ENCODE results near the gene NIPAL1.

The NIPAL1 gene

DNA sequence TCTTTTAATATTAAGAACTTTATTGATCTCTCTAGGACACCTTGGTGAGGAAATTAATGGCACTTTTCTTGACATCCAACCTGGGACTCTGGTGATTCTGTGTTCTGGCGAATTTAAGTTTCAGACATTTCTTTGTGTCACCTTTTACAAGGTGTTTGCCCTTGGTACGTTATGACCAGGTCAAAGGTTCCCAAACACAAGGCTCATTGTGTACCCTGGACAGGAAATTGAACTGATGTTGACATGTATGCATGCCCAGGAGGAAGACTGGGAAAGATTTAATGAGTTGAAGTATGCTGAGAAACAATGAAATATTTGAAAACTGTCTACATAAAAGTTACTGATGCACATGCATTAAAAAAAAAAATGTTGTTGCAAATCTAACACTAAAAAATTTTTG is 22.1 kb downstream of the NIPAL1 start:
- TF ChIP-seq, protein P1, sequence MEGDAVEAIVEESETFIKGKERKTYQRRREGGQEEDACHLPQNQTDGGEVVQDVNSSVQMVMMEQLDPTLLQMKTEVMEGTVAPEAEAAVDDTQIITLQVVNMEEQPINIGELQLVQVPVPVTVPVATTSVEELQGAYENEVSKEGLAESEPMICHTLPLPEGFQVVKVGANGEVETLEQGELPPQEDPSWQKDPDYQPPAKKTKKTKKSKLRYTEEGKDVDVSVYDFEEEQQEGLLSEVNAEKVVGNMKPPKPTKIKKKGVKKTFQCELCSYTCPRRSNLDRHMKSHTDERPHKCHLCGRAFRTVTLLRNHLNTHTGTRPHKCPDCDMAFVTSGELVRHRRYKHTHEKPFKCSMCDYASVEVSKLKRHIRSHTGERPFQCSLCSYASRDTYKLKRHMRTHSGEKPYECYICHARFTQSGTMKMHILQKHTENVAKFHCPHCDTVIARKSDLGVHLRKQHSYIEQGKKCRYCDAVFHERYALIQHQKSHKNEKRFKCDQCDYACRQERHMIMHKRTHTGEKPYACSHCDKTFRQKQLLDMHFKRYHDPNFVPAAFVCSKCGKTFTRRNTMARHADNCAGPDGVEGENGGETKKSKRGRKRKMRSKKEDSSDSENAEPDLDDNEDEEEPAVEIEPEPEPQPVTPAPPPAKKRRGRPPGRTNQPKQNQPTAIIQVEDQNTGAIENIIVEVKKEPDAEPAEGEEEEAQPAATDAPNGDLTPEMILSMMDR (conservative IDR thresholded peaks at IDR 0.05; ENCODE audit: low read depth): no peak
- H3K27ac ChIP-seq: no peak overlapping the region
- no peak for DNase-seq (ENCODE audit: low spot score)
- ChIA-PET CTCF (no interaction called here), POLR2A (ENCODE audit: low non-redundant PET) (no interaction called here)

DNA sequence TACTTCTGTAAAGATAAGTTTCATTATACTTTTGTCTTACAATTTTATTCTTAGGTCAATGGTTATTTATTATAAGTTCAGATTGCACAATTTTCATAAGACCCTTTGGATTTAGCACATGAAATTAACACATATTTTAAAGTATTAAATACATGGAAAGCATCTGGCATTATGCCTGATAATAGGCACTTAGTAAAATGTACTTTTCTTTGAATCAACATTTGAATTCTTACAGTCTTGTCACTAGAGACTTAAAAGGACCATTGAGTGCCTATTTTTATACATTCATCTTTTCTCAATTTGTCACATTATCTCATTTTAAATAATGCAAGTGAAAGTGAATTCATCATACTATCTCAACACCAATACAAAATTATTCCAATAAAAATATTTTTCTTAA is 23.0 kb downstream of the NIPAL1 start:
- POLR2A ChIA-PET (ENCODE audit: low non-redundant PET): no interaction called here
- DNase-seq (ENCODE audit: low spot score): no peak
- TF ChIP-seq, protein P1 (conservative IDR thresholded peaks at IDR 0.05; ENCODE audit: low read depth): no peak
- H3K27ac ChIP-seq: no peak overlapping the region
- CTCF ChIA-PET: no interaction called here

DNA sequence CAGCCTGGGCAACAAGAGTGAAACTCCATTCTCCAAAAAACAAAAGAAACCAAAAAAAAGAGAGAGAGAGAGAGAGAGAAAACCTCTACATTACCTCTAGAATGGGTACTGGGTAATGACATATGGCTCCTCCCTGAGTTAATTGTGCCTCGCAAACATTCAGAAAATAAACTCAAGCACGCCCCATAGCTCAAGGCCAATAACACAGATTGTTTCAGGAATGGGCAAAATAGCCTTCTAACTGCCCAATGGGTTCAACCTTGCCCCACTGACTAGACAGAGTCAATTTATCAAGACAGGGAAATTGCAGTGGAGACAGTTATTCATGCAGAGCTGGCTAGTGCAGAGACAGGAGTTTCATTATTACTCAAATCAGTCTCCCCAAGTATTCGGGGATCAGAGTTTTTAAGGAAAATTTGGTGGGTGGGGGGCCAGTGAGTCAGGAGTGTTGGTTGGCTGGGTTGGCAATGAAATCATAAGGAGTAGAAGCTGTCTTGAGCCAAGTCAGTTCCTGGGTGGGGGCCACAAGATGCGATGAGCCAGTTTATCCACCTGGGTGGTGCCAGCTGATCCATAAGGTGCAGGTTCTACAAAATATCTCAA is 25.1 kb downstream of the NIPAL1 start:
- POLR2A ChIA-PET (ENCODE audit: low non-redundant PET): no interaction called here
- CTCF ChIA-PET: interaction anchor here (0.7 kb wide), 1 partner anchor 44 kb away, joined by 3 read pairs; no protein-coding TSS in a partner anchor

DNA sequence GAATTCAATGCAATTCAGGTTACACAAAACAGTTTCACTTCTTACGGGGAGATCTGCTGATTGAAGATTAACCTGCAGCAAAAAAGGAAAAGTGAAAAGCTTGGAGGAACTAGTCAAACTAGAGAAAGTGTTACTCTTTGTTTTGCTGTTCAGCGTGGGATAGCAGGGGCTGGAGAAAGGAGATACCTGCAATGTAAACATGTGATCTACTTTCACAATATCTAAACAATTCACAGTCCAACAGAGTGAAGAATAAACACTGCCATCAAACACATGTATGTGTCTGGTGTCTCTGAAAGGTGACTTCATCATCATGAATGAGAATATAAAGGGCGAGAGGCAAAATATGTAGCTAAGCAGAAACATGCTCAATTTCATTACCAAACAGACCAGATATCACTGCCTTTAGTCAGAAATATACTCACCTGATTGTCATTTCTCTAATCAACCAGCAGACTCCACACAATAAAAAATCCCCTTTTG is 26.4 kb downstream of the NIPAL1 start:
- POLR2A ChIA-PET (ENCODE audit: low non-redundant PET): no interaction called here
- DNase-seq (ENCODE audit: low spot score): no peak
- H3K27ac ChIP-seq: no peak overlapping the region
- CTCF ChIA-PET: no interaction called here
- TF ChIP-seq, protein P1 (conservative IDR thresholded peaks at IDR 0.05; ENCODE audit: low read depth): no peak

More for the DNA sequence above, 25.1 kb downstream of the NIPAL1 start:
- H3K27ac ChIP-seq: no peak overlapping the region
- no peak for DNase-seq (ENCODE audit: low spot score)
- TF ChIP-seq, protein P1 (conservative IDR thresholded peaks at IDR 0.05; ENCODE audit: low read depth): no peak

DNA sequence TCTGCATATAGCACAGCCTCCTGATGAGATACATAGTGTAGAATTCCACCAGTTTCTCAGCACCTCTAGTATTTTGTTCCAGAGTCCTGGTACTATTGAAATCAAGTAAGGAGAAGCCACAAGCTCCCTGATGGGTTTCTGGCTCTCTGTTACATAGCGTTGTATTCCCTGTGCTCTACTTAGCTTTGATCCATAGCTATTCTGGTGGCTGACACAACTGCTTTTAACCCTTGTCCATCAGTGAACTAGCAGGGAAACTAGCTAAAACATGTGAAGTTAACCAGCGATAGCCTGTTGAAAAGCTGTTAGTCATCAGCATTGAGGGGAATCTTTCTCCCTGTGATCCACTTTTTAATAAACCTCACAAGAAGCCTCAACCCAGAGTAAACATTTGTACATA is 26.9 kb downstream of the NIPAL1 start:
- TF ChIP-seq, protein P1 (conservative IDR thresholded peaks at IDR 0.05; ENCODE audit: low read depth): no peak
- POLR2A ChIA-PET (ENCODE audit: low non-redundant PET): no interaction called here
- CTCF ChIA-PET: no interaction called here

DNA sequence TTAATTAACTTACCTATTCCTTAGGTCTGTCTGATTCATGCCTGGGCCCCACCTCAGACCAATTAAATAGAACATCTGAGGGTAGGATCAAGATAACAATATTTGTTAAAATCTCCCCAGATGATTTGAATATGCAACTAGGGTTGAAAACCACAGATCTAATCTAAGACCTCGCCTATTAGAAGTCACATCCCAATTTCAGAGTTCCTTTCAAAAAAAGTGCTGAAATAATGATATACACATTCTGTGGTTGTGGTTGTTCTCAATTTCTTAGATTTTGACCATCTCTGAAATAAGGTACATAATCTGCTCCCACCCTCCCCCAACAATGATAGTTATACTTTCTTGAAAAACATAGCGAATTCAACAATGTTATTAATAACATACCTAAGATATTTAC is 27.7 kb downstream of the NIPAL1 start:
- CTCF ChIA-PET: interaction anchor here (0.6 kb wide), 1 partner anchor 28 kb away, joined by 4 read pairs; no protein-coding TSS in a partner anchor
- DNase-seq (ENCODE audit: low spot score): no peak
- POLR2A ChIA-PET (ENCODE audit: low non-redundant PET): interaction anchor here (0.6 kb wide), 1 partner anchor 581 kb away, joined by 3 read pairs; the partner anchor contains the start of gene COMMD8
- H3K27ac ChIP-seq: no peak overlapping the region
- TF ChIP-seq, protein P1 (conservative IDR thresholded peaks at IDR 0.05; ENCODE audit: low read depth): no peak

More for the DNA sequence above, 26.9 kb downstream of the NIPAL1 start:
- H3K27ac ChIP-seq: no peak overlapping the region
- DNase-seq (ENCODE audit: low spot score): no peak
